Bone marrow (tissue), 2 donors: Measurements from ENCODE around the gene LCAT.

ENCODE experiments used
- DNase-seq, 2 donors: peaks; one replicate each; lab custom pipeline; 2025; lab: John Stamatoyannopoulos, UW

Gene LCAT

DNA sequence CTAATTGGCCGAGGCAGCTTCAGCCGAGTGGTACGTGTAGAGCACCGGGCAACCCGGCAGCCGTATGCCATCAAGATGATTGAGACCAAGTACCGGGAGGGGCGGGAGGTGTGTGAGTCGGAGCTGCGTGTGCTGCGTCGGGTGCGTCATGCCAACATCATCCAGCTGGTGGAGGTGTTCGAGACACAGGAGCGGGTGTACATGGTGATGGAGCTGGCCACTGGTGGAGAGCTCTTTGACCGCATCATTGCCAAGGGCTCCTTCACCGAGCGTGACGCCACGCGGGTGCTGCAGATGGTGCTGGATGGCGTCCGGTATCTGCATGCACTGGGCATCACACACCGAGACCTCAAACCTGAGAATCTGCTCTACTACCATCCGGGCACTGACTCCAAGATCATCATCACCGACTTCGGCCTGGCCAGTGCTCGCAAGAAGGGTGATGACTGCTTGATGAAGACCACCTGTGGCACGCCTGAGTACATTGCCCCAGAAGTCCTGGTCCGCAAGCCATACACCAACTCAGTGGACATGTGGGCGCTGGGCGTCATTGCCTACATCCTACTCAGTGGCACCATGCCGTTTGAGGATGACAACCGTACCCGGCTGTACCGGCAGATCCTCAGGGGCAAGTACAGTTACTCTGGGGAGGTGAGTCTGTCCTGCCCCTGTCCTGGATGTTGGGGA is 34.7 kb downstream of the LCAT start:
- no peak for DNase-seq

DNA sequence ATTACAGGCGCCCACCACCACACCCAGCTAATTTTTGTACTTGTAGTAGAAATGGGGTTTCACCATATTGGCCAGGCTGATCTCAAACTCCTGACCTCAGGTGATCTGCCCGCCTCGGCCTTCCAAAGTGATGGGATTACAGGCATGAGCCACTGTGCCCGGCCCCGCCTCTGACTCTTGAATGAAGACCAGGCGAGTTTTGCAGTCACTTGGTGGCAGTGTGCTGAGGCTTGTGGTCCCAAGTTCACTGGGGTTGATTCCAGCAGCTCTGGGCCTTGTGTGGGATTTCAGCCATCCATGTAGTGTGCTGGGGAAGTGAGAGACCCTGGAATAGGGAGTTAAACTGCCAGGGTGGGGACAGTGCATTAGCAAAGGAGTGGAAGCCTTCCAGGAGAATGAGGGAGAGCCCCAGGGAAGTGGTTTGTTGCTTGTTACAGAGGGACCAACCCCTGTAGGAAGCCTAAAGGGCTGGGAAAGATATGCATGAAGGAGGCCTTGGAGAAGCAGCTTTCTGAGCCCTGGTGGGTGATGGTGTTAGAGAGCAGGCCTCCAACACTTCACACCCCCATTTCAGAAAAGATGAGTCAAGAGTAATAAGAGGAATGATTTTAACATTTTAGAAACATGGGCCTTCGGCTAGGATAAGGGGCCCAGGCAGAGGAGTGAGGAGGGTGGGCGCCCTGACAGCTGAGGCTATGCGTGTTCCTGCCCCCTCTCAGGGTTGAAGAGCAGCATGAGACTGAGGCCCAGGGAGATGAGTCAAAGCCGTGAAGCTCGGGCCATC is 36.3 kb downstream of the LCAT start:
- no peak for DNase-seq

DNA sequence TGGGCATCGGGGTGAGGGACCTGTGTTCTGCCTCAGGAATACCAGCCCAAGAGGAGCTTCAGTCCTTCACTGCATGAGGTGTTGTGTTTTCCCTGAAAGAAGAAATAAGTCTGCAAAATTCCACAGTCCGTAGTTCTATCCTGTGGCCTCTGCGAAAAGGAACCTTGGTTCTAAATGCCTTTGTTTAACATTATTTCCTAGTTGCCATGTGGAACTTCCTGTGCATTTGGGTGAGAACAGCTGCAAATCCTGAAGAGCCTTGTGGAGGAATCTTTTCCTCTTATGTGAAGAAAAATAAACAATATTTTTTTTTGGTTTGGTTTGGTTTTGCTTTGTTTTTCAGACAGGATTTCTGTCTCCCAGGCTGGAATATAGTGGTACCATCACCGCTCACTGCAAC is 41.1 kb downstream of the LCAT start:
- DNase-seq: no peak

DNA sequence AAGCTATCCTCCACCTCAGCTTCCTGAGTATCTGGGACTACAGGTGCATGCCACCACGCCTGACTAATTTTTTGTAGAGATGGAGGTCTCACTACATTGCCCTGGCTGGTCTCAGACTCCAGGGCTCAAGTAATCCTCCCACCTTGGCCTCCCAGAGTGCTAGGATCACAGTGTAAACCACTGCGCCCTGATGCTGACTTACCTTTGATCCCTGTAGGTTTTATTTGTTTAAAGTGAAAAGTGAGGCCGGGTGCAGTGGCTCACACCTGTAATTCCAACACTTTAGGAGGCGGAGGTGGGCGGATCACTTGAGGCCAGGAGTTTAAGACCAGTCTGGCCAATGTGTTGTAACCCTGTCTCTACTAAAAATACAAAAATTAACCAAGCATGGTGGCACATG is 42.2 kb downstream of the LCAT start:
- no peak for DNase-seq

DNA sequence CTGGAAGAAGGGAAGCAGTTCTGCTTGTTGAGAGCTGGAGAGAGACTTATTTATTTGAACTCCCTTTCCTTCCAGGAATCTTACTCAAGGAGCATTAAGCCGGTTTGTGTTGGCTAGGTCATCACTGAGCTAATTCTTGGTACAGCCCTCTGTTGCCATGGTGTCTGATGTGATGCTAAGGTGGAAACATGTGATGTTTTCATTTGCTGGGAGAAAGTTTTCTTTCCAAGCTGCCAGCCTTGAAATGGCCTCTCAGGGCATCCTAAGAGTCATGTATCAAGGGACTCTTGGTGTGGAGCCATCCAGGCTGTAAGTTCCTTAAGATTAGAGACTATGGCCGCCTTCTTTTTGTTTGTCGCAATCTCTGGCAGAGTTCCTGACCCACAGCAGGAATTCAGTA is 46.7 kb downstream of the LCAT start:
- no peak for DNase-seq

DNA sequence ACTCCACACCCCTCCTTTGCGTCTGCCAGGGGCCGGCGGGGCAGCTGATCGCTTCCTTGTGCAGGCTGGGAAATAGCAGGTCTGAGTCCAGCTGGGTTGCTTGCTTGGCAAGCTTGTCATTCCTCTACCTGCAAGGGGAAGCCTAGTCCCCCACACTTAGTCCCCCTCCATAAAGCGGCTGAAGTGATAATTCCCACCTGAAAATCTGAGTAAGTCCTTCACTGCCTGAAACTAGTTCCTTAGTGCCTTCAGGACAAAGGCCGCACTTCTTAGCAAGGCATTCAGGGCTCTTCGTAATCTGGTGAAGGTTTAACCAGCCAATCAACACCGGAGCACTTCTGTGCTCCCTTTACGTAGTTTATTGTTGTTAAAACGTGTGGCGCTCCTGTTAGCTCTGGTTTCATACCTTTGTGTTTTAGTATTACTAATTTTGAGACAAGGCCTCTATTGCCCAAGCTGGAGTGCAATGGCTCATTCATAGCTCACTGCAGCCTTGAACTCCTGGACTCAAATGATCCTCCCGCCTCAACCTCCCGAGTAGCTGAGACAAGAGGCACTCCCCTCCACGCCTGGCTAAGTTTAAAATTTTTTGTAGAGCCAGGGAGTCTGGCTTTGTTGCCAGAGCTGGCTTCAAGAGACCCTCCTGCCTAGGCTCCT is 50.0 kb downstream of the LCAT start:
- no peak for DNase-seq

DNA sequence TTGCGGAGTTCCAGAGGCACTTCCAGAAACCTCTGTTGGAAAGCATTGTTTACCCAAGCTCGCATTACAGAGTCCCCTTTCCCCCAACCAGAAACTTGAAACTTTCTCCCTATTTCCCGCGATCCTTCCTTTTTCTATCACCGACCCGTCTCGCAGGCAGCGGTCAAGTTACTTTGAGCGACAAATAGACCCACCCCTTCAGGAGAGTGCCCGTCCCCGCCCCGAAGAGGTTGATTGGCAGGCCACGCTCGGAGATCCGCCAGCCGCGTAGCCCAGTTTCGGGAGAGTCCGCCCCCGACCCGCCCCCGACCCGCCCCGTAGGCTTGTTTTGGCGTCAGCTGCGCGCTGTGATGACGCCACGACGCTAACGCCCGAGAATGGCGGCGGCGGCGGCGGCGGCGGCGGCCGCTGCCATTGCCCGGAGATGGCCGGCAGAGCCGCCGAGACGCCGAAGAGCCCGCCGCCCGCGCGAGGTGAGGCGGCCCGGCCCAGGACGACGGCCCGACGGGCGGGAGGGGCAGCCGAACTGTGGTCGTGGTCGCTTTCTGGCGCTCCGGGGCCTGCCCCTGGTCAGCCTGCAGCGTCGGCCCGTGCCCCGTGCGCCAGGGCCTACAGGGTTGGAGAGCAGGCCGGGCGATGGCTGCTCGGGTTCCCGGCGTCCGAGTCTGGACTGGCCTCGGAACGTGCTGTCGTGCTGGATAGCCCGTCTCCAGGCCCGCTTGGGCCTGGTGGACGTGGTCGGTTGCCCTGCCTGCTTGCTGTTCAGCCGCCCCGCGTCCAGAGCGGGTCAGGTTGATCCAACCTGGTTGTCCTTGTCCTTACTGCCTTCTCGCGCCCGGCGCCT is 50.8 kb downstream of the LCAT start, which contains the start of gene PSKH1:
TSS of gene PSKH1 (plus strand) at position 356 of the 844 bp plus-strand sequence. CDS start 15,496 bp downstream, outside the sequence.
- DNase-seq: peak; percentile 90 to 91

DNA sequence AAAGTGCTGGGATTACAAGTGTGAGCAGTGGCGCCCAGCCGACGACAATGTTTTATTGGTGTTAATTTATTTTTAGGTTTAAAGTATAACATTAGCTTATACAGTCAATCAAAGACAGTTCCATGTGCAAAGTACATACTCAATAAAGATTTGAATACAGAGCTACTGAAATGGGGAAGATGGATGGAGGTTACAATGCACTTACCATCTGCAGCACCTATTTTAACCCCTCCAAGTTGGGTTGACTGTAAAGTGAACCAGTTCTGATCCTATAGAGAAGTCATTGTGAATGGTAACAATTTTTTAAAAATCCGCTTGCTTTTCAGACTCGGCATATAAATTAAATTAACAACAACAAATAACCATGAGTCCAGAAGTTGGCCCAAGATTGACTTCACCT is 51.5 kb downstream of the LCAT start:
- DNase-seq: no peak
